Activated CD8-positive, alpha-beta memory T cell treated with anti-CD3 and anti-CD28 coated beads for 24 hours (primary cell): ENCODE results near the gene POLE4.

Source experiments
- DNase-seq: peaks from one replicate; pipeline ENCODE4 v3.0.0-alpha.2; 2020

Gene POLE4

GRCh38 chr2:74941284-74941683 is 17.2 kb upstream of the POLE4 start:
- no peak for DNase-seq

- DNase-seq: no peak
Measured at GRCh38 chr2:74942263-74942662, 16.2 kb upstream of the POLE4 start.

GRCh38 chr2:74944987-74945787 is 13.3 kb upstream of the POLE4 start:
- no peak for DNase-seq

- no peak for DNase-seq
Measured at GRCh38 chr2:74945788-74946331, 12.6 kb upstream of the POLE4 start.

- no peak for DNase-seq
Measured at GRCh38 chr2:74947703-74948102, 10.7 kb upstream of the POLE4 start.

- no peak for DNase-seq
Measured at GRCh38 chr2:74948779-74949178, 9.7 kb upstream of the POLE4 start.

GRCh38 chr2:74951211-74951754 is 7.2 kb upstream of the POLE4 start:
- no peak for DNase-seq

- DNase-seq: no peak
Measured at GRCh38 chr2:74952575-74952974, 5.9 kb upstream of the POLE4 start.

GRCh38 chr2:74953796-74954499 is 4.5 kb upstream of the POLE4 start:
- DNase-seq: no peak

GRCh38 chr2:74954500-74954874 is 4.0 kb upstream of the POLE4 start:
- no peak for DNase-seq

GRCh38 chr2:74957886-74958273 is 563 bp upstream of the POLE4 start:
- DNase-seq: no peak

- no peak for DNase-seq
Measured at GRCh38 chr2:74959106-74959751, 786 bp downstream of the POLE4 start.

GRCh38 chr2:74966887-74967286 is 8.4 kb downstream of the POLE4 start:
- DNase-seq: no peak

GRCh38 chr2:74975016-74975415 is 16.6 kb downstream of the POLE4 start:
- DNase-seq: no peak

GRCh38 chr2:74979844-74980243 is 21.4 kb downstream of the POLE4 start:
- no peak for DNase-seq

GRCh38 chr2:74982577-74982976 is 24.1 kb downstream of the POLE4 start:
- no peak for DNase-seq

GRCh38 chr2:74983631-74984392 is 25.4 kb downstream of the POLE4 start:
- no peak for DNase-seq

GRCh38 chr2:74984947-74985637 is 26.6 kb downstream of the POLE4 start:
- no peak for DNase-seq

GRCh38 chr2:74985978-74986609 is 27.7 kb downstream of the POLE4 start:
- no peak for DNase-seq

- DNase-seq: no peak
Measured at GRCh38 chr2:74991977-74992376, 33.5 kb downstream of the POLE4 start.

GRCh38 chr2:74999468-74999867 is 41.0 kb downstream of the POLE4 start:
- no peak for DNase-seq

GRCh38 chr2:75002007-75002406 is 43.6 kb downstream of the POLE4 start:
- no peak for DNase-seq
